HG03108 (cell line): ENCODE measurements around the gene NCMAP.
"Not testable (repeated sequence)": the region's sequence is repeated elsewhere in the genome, so short reads cannot be mapped to it uniquely, and the experiment has no call there.

Experiments used
- ATAC-seq: cut with Tn5 transposase; IDR thresholded peaks from one replicate; pipeline ENCODE4 v1.9.1; 2021; ENCODE audit warnings: moderate library complexity; ENCODE audit not compliant: unreplicated experiment

Gene NCMAP, protein sequence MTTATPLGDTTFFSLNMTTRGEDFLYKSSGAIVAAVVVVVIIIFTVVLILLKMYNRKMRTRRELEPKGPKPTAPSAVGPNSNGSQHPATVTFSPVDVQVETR

DNA sequence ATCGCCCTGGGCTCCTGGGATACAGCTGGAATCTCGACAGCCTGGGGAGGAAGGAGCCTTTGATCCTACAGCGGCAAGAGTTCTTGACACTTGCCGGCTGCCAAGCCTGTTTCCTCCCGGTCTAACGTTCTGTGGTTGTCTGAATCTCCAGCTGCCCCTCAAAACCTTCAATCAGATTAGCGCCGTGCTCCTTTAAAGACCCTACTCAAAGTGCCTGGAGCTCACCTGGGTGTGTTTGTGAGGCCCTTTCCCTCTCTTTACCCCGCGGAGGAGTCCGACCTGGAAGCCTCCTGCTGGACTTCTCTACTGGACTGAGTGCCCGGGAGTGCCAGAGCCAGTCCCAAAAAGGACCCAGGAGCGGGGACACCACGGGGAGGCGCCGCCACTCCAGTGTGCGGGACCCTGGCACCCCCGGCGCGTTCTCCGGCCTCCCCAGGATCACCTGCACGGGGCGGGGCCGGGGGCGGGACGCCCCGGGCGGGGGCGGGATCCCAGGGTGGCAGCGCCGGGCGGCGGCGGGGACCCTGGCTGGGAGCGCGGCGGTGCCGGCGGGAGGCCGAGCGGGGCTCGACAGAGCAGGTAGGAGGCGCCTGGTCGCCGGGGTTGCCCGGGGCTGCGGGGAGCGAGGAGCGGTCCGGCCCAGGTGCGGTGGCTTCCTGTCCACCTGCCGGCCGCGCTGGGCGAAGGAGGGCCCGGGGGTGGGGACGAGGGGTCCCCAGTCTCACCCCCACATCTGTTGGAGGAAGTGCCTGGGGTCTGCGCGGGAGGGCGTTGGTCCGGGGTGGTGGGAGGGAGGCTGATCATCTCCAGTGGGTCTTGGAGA lies at the start of gene NCMAP:
TSS of gene NCMAP (plus strand) at position 497 of the 823 bp plus-strand sequence. CDS start 39,344 bp downstream, outside the sequence.
- ATAC-seq, result no peak

DNA sequence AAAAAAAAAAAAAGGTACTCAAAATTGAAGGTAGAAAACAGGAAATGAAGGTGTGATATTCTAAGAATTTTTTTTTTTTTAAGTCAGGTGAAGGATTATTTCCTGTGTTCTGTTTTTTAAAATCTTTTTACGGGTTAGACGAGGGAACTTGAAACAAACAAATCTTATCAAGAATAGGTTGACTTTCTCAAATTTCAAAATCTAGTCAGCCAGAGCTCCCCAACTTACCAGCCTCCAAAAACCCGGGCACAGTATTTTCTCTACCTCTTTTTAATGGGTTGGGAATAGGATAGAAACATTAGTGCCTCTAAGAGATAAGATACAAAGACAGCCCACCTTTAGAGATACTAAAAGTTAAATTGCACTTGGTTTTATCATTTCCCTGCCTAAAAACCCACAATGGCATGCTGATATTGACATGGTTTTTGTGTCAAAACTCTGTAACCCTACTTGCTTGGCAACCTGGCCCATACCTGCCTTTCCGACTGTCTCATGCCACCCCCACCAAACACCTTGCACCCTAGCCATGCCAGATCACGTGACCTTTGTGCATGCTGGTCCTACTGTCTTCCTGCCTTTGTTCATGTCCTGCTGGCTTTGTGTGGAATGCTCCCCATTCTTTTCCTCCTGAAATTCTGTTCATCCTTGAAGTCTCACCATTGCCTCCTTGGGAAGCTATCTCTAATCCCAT lies 49.1 kb upstream of the NCMAP start:
- ATAC-seq, result no peak

DNA sequence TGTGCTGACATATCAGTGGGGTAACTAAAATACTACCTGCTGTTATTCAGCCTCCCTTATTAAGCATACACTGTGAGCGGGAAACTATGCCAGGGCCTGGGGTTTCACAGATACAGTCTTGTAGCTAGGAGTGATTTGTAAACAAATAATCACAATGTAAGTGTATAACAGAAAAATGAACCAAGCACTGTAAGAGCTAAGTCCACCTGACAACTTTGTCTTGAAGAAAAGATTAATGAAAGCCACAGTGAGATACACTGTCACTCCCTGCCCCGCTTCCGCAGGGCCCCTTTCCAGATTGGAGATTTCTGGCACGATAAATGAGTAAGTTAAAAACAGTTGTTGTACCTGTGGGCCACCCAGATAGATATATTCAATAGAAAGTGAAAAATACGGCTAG lies 48.5 kb upstream of the NCMAP start:
- ATAC-seq, result no peak

DNA sequence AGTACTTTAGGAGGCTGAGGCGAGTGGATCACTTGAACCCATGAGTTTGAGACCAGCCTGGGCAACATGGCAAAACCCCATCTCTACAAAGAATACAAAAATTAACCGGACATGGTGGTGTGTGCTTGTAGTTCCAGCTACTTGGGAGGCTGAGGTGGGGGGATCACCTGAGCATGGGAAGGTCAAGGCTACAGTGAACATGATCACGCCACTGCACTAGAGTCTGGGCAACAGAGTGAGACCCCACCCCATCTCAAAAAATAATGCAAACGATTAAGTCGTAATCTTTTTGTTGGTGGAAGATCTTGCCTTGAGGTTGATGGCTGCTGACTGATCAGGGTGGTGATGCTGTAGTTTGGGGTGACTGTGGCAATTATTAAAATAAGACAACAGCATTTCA lies 47.0 kb upstream of the NCMAP start:
- ATAC-seq, result no peak

DNA sequence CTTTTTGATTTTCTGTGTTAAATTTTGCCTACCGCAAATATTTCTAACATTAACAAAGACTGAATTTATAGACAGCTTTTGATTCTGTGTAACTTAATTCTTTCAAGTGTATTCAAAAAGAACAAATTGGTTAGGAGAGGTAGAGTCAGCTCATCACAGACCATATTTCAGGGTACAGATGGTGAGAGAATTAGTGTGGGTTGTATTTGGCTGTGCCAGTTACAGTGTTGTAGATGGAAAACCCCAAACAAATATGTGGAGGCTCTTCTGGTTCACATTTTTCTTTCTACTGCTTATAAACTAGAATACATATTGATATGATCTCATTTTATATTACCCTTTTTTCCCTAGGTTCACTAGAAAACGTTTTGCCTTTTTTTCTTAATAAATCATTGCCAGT lies 42.2 kb upstream of the NCMAP start:
- ATAC-seq, result no peak

DNA sequence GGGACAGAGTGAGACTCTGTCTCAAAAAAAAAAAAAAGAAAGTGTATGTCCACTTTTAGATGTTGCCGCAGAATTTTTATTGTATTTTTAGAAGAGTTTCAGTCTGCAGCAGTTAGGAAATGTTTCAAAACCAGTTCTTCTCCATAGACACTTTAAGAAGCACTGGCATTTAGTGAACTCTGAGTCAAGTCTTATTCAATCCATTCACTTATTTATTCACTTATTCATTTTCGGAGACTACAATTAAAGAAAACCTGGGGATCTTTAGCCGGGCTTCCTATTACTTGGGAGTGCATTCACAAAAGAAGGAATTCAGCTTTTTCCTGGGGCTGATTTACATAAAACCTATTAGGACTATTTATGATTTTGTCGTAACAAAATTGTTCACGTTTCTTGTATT lies 40.9 kb upstream of the NCMAP start:
- no peak for ATAC-seq

DNA sequence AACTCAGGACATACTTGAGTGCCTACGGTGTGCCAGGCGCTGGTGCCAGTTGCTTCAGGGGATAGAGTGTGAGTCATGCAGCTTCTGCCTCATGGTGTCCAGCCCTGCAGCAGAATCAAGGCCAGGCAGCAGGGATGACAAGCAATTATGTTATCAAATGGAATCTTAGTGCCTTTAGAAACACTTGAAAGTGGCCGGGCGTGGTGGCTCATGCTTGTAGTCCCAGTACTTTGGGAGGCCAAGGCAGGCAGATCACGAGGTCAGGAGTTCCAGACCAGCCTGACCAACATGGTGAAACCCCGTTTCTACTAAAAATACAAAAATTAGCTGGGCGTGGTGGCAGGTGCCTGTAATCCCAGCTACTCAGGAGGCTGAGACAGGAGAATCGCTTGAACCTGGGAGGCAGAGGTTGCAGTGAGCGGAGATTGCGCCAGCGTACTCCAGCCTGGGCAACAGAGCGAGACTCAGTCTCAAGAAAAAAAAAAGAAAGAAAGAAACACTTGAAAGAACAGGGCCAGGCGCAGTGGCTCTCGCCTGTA lies 40.1 kb upstream of the NCMAP start:
- ATAC-seq, result not testable (repeated sequence)

DNA sequence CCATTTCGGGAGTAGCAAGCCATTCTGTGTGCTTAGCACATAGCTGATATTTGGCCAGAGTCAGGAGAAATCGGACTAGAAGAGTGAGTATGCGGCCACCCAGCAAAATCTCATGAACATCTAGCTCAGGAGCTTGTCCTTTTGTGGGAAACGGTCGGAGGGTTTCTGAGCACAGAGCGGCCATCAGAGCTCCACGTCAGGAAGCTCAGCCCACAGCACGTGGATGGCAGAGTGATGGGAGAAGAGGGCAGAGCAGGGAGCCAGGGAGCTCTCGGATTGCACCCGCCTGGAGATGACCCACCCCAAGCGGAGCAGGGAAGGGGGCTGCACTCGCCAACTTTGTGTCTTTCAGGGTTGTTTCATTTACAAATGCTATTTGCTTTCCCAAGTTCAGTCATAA lies 39.4 kb upstream of the NCMAP start:
- ATAC-seq, result no peak

DNA sequence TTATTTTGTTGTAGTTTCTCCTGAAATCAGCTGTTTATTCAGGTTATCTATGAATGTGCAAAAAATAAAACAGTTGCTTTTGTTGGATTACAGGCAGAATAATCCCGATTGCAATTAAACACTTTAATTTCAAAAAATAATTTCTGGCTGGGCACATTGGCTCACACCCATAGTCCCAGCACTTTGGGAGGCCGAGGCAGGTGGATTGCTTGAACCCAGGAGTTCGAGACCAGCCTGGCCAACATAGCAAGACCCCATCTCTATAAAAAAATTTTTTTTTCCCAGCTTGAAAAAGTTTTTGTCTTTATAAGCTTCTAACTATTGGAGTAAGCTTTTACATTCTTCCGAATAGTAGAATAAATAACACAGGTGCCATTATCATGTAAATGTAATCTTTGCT lies 38.0 kb upstream of the NCMAP start:
- ATAC-seq, result no peak

DNA sequence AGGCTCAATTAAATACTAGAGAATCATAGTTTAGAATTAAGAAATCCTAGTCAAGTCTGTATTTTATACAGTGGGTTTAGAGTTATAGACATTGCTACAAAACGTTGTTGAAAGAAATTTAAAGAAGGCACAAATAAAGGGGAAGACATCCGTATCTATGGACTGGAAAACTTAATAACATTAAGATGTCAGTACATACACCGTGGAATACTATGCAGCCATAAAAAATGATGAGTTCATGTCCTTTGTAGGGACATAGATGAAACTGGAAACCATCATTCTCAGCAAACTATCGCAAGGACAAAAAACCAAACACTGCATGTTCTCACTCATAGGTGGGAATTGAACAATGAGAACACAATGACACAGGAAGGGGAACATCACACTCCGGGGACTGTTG lies 35.6 kb upstream of the NCMAP start:
- not testable (repeated sequence) for ATAC-seq

DNA sequence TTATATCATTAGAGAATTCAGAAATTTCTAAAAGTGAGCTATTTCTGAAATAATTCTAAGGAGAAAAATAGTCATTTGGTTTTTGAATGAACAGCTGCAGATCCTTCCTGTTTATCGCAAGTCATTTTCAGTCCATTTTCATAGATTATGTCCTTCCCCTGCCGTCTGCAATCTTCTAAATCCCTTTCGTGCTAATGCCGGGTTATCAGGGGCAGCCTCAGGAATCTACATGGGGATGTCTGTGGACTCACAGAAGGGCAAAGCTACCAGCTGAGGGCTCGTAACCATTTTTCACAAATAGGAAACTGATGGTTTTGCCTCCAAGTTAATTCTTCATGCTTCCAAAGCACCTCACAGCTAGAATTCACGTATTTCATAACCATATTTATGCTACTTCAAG lies 30.3 kb upstream of the NCMAP start:
- no peak for ATAC-seq

DNA sequence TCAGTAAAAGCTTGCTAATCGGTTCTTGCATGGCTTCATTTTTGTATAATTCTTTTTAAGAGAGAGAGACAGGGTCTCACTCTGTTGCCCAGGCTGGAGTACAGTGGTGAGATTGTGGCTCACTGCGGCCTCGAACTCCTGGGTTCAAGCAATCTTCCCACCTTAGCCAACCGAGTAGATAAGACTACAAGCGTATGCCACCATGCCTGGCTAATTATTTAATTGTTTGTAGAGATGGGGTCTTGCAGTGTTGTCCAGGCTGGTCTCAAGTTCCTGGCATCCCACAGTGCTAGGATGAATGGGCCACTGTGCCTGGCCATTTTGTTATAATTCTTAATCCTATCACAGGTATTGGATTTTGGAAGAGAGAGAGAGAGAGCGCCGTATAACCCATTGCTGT lies 29.8 kb upstream of the NCMAP start:
- ATAC-seq, result no peak

DNA sequence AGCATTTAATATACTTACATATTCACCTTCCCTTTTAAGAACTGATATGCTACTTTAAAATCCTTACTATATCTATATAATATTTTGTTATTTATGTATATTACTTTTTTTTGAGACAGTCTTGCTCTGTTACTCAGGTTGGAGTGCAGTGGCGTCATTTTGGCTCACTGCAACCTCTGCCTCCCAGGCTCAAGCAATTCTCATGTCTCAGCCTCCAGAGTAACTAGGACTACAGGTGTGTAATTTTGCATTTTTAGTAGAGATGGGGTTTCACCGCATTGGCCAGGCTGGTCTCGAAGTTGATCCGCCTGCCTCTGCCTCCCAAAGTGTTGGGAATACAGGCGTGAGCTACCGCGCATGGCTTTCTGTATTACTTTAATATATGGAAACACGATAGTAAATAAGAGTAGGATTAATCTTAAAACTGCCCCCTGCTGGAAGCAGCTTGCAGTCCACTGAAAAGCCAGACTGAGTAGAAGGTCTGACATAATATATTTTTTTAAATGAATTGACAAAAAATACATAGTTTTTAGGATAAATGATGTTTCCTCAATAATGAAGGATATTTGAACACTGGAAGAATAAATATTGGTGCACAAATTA lies 28.8 kb upstream of the NCMAP start:
- no peak for ATAC-seq

DNA sequence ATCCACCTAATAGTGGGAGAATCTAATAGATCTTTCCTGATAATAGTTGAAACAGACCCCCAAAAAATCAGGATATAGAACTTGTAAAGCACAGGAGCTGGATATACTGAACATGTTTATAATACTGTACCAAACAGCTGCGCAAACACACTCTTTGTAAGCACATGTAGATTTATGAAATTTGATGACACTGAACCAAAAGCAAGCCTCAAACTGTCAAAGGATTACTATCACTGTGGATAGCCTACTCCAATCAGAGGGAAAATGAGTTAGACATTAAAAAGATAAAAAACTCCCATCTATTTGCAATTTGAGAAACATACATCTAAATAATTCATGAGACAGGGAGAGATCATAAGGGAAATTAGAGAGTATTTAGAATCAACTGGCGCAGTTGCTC lies 27.1 kb upstream of the NCMAP start:
- no peak for ATAC-seq

DNA sequence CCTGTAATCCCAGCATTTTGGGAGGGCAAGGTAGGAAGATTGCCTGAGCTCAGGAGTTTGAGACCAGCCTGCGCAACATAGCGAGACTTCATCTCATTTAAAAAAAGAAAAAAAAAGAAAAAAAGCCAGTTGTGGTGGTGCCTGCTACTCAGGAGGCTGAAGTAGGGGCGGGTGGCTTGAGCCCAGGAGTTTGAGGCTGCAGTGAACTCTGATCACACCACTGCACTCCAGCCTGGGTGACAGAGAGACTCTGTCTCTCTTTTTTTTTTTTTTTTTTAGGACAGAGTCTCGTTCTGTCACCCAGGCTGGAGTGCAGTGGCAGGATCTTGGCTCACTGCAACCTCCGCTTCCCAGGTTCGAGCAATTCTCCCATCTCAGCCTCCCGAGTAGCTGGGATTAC lies 26.6 kb upstream of the NCMAP start:
- ATAC-seq, result not testable (repeated sequence)

DNA sequence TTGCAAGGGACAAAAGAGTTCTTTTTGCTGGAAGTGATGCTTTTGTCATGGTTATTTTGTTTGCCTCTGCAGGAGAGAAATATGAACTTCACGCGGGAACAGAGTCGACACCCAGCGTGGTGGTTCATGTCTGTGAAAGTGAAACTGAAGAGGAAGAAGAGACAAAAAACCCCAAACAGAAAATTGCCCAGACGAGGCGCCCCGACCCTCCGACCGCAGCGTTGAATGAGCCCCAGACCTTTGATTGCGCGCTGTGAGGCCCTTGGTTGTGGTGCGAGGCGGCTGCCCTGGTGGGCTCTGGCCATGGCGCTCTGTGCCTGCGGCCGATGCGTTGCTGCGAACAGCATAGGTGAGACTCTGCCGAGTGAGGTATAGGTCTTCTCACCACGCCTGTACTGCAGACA lies 20.9 kb upstream of the NCMAP start:
- ATAC-seq, result no peak

DNA sequence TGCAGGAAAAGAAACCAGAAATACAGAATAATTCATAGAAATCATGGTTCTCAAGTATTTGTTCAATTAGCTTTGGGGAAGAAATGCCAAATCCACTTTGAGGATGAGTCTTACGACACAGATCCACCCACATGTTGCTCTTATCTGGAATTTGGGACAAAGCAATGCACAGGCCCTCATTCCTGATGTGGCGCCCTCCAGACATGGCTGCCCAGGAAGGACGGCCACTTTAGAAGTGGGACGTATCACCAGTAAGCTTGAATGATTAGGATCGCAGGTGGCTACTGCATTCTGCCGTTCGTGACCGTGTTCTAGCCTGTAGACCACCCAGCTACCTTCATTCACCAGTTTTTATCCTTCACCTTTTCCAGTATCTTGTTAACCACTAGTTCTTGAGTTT lies 20.1 kb upstream of the NCMAP start:
- ATAC-seq, result no peak

DNA sequence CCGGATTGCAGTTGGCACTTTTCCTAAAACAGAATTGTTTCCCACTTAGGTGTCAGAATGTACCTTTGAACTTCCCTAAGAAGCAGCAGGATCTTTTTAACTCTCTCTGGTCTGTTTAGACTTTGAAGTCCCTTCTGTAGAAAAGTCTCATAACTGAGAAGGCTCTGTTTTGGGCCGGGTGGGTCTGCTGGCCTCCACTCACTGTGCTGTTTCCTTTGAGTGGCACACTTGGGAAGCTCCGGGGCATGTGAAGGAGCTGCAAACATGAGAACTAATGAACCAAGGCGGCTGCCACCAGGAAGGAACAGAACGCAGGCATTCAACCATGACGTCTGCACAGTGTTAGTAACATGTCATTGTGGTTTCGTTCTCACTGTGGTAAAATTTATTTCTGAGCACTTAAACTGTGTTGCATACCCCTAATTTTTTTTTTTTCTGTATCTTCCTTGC lies 19.5 kb upstream of the NCMAP start:
- ATAC-seq, result peak; percentile 83

DNA sequence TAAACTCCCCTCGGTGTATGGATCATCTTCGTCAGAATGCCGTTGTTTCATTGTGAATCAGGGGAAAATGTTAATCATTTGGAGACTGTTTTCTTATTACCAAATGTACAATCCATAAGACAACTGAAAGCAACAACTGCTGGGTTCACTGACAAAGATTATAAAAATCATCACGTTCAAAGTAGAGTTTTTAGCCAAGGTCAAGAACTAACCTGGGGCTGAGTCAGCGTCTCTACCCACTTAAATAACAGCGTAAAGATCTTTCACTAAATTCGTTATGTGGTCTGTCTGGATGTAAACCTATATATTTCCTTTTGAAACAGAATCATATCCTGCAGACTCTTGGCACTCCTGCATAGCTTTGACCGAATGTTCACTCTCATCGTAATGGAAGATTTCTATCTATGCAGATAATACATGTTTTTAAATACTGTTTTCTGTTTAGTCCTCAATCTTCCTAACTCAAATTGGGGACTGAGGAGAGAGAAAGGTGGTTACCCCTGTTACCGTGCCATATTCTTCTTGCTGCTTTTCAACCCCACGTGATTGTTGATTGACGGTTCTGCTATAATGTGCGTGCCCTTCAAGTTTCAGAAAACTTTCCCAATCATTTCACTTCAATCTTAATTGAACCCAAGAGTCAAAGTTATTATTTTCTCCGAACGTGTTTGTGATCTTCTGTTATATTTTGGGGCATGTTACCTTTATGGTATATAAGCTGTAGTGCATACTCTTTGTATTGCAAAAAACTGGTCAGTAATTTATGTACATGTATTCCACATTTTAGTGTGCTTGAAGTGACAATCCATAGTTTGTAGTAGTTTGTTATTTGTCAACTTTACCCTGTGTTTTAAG lies 15.6 kb upstream of the NCMAP start:
- no peak for ATAC-seq

DNA sequence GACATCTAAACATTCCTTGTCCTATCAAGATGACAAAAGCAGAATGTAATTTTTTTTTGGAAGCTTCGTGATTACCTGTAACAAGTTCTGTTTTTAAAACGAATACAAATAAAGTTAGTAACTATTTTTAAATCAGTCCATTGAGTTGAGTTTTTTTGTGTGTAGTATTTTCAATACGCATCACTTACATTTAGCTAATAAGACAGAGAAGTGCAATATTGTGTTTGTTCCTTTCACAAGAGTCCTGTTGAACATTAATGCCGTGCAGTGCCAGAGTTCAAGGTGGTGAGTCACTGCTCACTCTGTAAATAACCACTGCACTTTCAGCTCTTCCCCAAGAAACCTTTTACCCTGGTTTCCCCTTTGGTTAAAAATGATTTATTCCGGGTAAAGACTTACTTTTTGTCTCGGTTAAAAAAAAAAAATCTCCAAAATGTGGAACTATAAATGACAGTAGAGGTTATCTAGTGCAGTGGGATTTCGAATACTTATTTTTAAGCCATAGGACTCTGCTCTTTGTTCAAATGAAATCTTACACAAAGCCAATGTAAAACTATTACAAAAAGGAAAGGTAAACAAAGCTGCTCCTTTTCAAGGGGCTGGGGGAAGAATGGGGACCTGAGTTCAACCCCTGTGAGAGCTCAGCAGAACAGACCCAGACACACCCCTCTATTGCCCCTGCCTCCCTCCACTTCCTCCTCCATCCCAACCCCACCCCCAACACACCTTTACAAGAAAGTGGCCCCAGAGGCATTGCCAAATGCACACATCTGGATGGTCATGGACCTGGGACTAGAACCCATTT lies 14.8 kb upstream of the NCMAP start:
- no peak for ATAC-seq
